ENCODE data around the gene TRNAU1AP.

DNA sequence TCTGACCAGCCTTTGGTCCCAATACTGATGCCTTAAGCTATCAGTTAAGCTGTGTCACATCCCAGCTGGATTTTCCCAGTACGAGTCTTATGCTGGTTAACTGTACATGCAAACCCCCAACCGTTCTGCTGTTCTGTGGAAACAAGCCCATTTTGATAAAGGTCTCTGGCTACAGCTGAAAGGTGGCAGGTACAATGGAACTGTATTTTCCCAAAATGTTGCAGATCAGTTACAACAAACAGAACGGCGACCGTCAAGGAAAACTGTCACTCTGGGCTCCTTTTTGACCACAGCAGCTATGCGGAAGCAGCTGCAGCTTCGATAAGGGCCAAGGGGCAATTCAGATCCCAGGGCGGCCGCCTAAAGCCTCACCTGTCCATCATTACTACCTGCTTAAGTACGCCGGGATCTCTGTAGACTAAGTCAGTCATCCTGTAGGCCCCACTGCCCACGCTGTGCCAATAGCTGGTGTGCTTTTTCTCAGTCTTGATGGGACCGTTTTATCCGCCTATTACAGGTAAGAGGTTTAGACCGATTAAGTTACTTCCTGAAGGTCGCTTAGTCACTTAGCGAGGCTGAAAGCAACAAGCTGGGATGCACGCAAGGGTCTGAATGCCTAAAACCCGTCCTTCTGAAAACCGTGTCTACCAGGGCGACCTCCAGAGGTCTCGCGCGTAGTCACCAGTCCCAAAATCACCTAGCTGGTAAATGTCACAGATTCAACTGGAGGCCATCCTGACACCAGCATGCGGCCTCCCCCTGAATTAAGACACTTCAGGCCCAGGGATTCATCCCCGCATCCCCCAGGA is 28.0 kb downstream of the TRNAU1AP start:
- TF ChIP-seq POLR2A (IDR thresholded peaks at IDR 0.05) = no peak
- TF ChIP-seq, protein P1, sequence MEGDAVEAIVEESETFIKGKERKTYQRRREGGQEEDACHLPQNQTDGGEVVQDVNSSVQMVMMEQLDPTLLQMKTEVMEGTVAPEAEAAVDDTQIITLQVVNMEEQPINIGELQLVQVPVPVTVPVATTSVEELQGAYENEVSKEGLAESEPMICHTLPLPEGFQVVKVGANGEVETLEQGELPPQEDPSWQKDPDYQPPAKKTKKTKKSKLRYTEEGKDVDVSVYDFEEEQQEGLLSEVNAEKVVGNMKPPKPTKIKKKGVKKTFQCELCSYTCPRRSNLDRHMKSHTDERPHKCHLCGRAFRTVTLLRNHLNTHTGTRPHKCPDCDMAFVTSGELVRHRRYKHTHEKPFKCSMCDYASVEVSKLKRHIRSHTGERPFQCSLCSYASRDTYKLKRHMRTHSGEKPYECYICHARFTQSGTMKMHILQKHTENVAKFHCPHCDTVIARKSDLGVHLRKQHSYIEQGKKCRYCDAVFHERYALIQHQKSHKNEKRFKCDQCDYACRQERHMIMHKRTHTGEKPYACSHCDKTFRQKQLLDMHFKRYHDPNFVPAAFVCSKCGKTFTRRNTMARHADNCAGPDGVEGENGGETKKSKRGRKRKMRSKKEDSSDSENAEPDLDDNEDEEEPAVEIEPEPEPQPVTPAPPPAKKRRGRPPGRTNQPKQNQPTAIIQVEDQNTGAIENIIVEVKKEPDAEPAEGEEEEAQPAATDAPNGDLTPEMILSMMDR (IDR thresholded peaks at IDR 0.05) = no peak
